ENCODE measurements around the gene MAMDC2. TPM values are rescaled to one million over a fixed set of nuclear protein-coding genes. Genes with fewer than 3 reads are reported as not detected.

Gene MAMDC2
- total and polyA plus RNA-seq, 2 donors from 2014 or later = 1.5 to 7.1 TPM

- DNase-seq (no peak), FAIRE-seq (no peak)
- H3K4me3 ChIP-seq (ENCODE audit: low read length in 3 of 3) = no peak overlapping the region
- no peak overlapping the region for H3K9ac ChIP-seq (ENCODE audit: low read length in 3 of 3)
- intact Hi-C loops (cut with DNase I) = no loop called here
- no peaks in the 10 kb centered on the region for H3K9me3 ChIP-seq (ENCODE audit: control insufficient read depth in 2 of 3, insufficient read depth in 1 of 3, low read length in 3 of 3)
- H3K36me3 ChIP-seq (ENCODE audit: control insufficient read depth in 2 of 3, insufficient read depth in 3 of 3, low read length in 3 of 3) = no peaks in the 10 kb centered on the region
- no peak overlapping the region for H3K27ac ChIP-seq (ENCODE audit: low read depth in 2 of 2, low read length in 2 of 2)
- H3K27me3 ChIP-seq (ENCODE audit: control insufficient read depth, insufficient read depth, low read length) = no peaks in the 10 kb centered on the region
- TF ChIP-seq CTCF (IDR thresholded peaks at IDR 0.05; ENCODE audit: borderline replicate concordance, extremely low read depth, insufficient read depth) = no peak
- H3K4me1 ChIP-seq (ENCODE audit: control insufficient read depth in 2 of 3, insufficient read depth in 2 of 3, low read depth in 1 of 3, low read length in 3 of 3) = no peaks in the 10 kb centered on the region
Measured at GRCh38 chr9:70135176-70135575, 91.5 kb downstream of the MAMDC2 start.

- intact Hi-C loops (cut with DNase I) = no loop called here
- DNase-seq (no peak), FAIRE-seq (no peak)
- no peak overlapping the region for H3K4me3 ChIP-seq (ENCODE audit: low read length in 3 of 3)
- H3K27ac ChIP-seq (ENCODE audit: low read depth in 2 of 2, low read length in 2 of 2) = no peak overlapping the region
- no peaks in the 10 kb centered on the region for H3K36me3 ChIP-seq (ENCODE audit: control insufficient read depth in 2 of 3, insufficient read depth in 3 of 3, low read length in 3 of 3)
- no peaks in the 10 kb centered on the region for H3K9me3 ChIP-seq (ENCODE audit: control insufficient read depth in 2 of 3, insufficient read depth in 1 of 3, low read length in 3 of 3)
- TF ChIP-seq CTCF (IDR thresholded peaks at IDR 0.05; ENCODE audit: borderline replicate concordance, extremely low read depth, insufficient read depth) = no peak
- H3K4me1 ChIP-seq (ENCODE audit: control insufficient read depth in 2 of 3, insufficient read depth in 2 of 3, low read depth in 1 of 3, low read length in 3 of 3) = no peaks in the 10 kb centered on the region
- H3K27me3 ChIP-seq (ENCODE audit: control insufficient read depth, insufficient read depth, low read length) = no peaks in the 10 kb centered on the region
- H3K9ac ChIP-seq (ENCODE audit: low read length in 3 of 3) = no peak overlapping the region
Measured at GRCh38 chr9:70136632-70137031, 93.0 kb downstream of the MAMDC2 start.

GRCh38 chr9:70137577-70137976 is 93.9 kb downstream of the MAMDC2 start:
- Histone ChIP-seq H3K27me3 (ENCODE audit: control insufficient read depth, insufficient read depth, low read length) (no peaks in the 10 kb centered on the region), H3K9me3 (ENCODE audit: control insufficient read depth in 2 of 3, insufficient read depth in 1 of 3, low read length in 3 of 3) (no peaks in the 10 kb centered on the region), H3K36me3 (ENCODE audit: control insufficient read depth in 2 of 3, insufficient read depth in 3 of 3, low read length in 3 of 3) (no peaks in the 10 kb centered on the region), H3K27ac (ENCODE audit: low read depth in 2 of 2, low read length in 2 of 2) (no peak overlapping the region), H3K4me1 (ENCODE audit: control insufficient read depth in 2 of 3, insufficient read depth in 2 of 3, low read depth in 1 of 3, low read length in 3 of 3) (no peaks in the 10 kb centered on the region), H3K4me3 (ENCODE audit: low read length in 3 of 3) (no peak overlapping the region), H3K9ac (ENCODE audit: low read length in 3 of 3) (no peak overlapping the region)
- intact Hi-C loops (cut with DNase I) = no loop called here
- DNase-seq (no peak), FAIRE-seq (no peak)
- TF ChIP-seq CTCF (IDR thresholded peaks at IDR 0.05; ENCODE audit: borderline replicate concordance, extremely low read depth, insufficient read depth) = no peak

GRCh38 chr9:70142101-70142500 is 98.5 kb downstream of the MAMDC2 start:
- Histone ChIP-seq H3K27ac (ENCODE audit: low read depth in 2 of 2, low read length in 2 of 2) (no peak overlapping the region), H3K4me1 (ENCODE audit: control insufficient read depth in 2 of 3, insufficient read depth in 2 of 3, low read depth in 1 of 3, low read length in 3 of 3) (no peaks in the 10 kb centered on the region), H3K27me3 (ENCODE audit: control insufficient read depth, insufficient read depth, low read length) (no peaks in the 10 kb centered on the region), H3K4me3 (ENCODE audit: low read length in 3 of 3) (no peak overlapping the region), H3K9ac (ENCODE audit: low read length in 3 of 3) (no peak overlapping the region), H3K9me3 (ENCODE audit: control insufficient read depth in 2 of 3, insufficient read depth in 1 of 3, low read length in 3 of 3) (no peaks in the 10 kb centered on the region), H3K36me3 (ENCODE audit: control insufficient read depth in 2 of 3, insufficient read depth in 3 of 3, low read length in 3 of 3) (no peaks in the 10 kb centered on the region)
- FAIRE-seq = no peak
- no peak for DNase-seq
- TF ChIP-seq CTCF (IDR thresholded peaks at IDR 0.05; ENCODE audit: borderline replicate concordance, extremely low read depth, insufficient read depth) = no peak
- intact Hi-C loops (cut with DNase I) = no loop called here
